OCI-LY3 (cell line): ENCODE results near the gene LAMA4.

Experiments used
- H2AFZ ChIP-seq: fragments of 200-600, 300-600 bp; shearing (Covaris generic); 2 replicates; pipeline ENCODE4 v1.6.0; 2014; ENCODE audit warnings: antibody characterized with exemption, low read depth, low read length
- H3K27ac ChIP-seq: fragments of 200-600, 300-600 bp; sonication (generic); 2 replicates; pipeline ENCODE4 v1.5.1; 2014; ENCODE audit warnings: mild to moderate bottlenecking, low read length, moderate library complexity, mixed read lengths
- H3K27me3 ChIP-seq: fragments of 200-600, 300-600 bp; sonication (generic); 2 replicates; pipeline ENCODE4 v1.6.1; 2014; ENCODE audit warnings: low read depth, low read length, mixed read lengths
- H3K36me3 ChIP-seq: fragments of 200-600, 300-600 bp; sonication (generic); replicated peaks from 2 replicates; pipeline ENCODE3; 2014; ENCODE audit warnings: low read depth, low read length, mixed read lengths
- H3K4me1 ChIP-seq: fragments of 300-600, 200-600 bp; sonication (generic); 2 replicates; pipeline ENCODE4 v1.6.1; 2014; ENCODE audit warnings: low read length, mixed read lengths
- H3K4me2 ChIP-seq: fragments of 200-600, 300-600 bp; sonication (generic); 2 replicates; pipeline ENCODE4 v1.6.1; 2014; ENCODE audit warnings: low read length, mixed read lengths
- H3K4me3 ChIP-seq: fragments of 300-600, 200-600 bp; sonication (generic); 2 replicates; pipeline ENCODE4 v1.5.1; 2014; ENCODE audit warnings: antibody characterized with exemption, mild to moderate bottlenecking, low read length, moderate library complexity
- H3K79me2 ChIP-seq: fragments of 300-600, 200-600 bp; shearing (Covaris generic); 2 replicates; pipeline ENCODE4 v1.6.1; 2014; ENCODE audit warnings: mild to moderate bottlenecking, low read length, mixed read lengths
- H3K9ac ChIP-seq: fragments of 300-600, 200-600 bp; shearing (Covaris generic); 2 replicates; pipeline ENCODE4 v1.6.0; 2014; ENCODE audit warnings: mild to moderate bottlenecking, low read length, moderate library complexity
- H3K9me3 ChIP-seq: fragments of 200-600, 300-600 bp; shearing (Covaris generic); 2 replicates; pipeline ENCODE4 v1.6.1; 2014; ENCODE audit warnings: low read length, mixed read lengths; ENCODE audit not compliant: insufficient read depth
- H4K20me1 ChIP-seq: fragments of 200-600, 300-600 bp; sonication (generic); 2 replicates; pipeline ENCODE4 v1.6.1; 2016; ENCODE audit warnings: low read length, mixed read lengths; ENCODE audit not compliant: insufficient read depth
- CTCF ChIP-seq: fragments of 200-600, 300-600 bp; sonication (generic); IDR thresholded peaks from 2 replicates; pipeline ENCODE4 v1.5.1; 2014; ENCODE audit warnings: antibody characterized with exemption, low read length, low read depth
- EZH2phosphoT487 ChIP-seq: fragments of 200-600 bp; shearing (Covaris generic); IDR thresholded peaks from 2 replicates; pipeline ENCODE4 v1.6.1; 2018; ENCODE audit warnings: antibody characterized with exemption, mixed run types, low read depth

The LAMA4 gene

GRCh38 chr6:112066606-112067005 lies 187.8 kb downstream of the LAMA4 start:
- Histone ChIP-seq H3K4me3 (no peak overlapping the region), H4K20me1 (no peaks in the 10 kb centered on the region), H3K27ac (no peak overlapping the region), H3K79me2 (no peaks in the 10 kb centered on the region), H3K27me3 (no peaks in the 10 kb centered on the region), H3K36me3 (no peaks in the 10 kb centered on the region), H2AFZ (no peak overlapping the region), H3K4me1 (no peaks in the 10 kb centered on the region), H3K9me3 (no peaks in the 10 kb centered on the region), H3K9ac (no peak overlapping the region), H3K4me2 (no peak overlapping the region)
- no peak for TF ChIP-seq EZH2phosphoT487
- no peak for TF ChIP-seq CTCF

- Histone ChIP-seq H2AFZ (no peak overlapping the region), H3K27ac (no peak overlapping the region), H3K4me2 (no peak overlapping the region), H3K9me3 (no peaks in the 10 kb centered on the region), H3K27me3 (no peaks in the 10 kb centered on the region), H3K9ac (no peak overlapping the region), H4K20me1 (no peaks in the 10 kb centered on the region), H3K4me1 (no peaks in the 10 kb centered on the region), H3K79me2 (no peaks in the 10 kb centered on the region), H3K36me3 (no peaks in the 10 kb centered on the region), H3K4me3 (no peak overlapping the region)
- TF ChIP-seq EZH2phosphoT487: no peak
- TF ChIP-seq CTCF: no peak
Measured at GRCh38 chr6:112065426-112065986, 188.9 kb downstream of the LAMA4 start.

GRCh38 chr6:112062966-112063365 lies 191.4 kb downstream of the LAMA4 start:
- no peaks in the 10 kb centered on the region for H3K36me3 ChIP-seq
- H3K9ac ChIP-seq: no peak overlapping the region
- no peaks in the 10 kb centered on the region for H4K20me1 ChIP-seq
- no peak for TF ChIP-seq CTCF
- TF ChIP-seq EZH2phosphoT487: no peak
- no peak overlapping the region for H3K4me2 ChIP-seq
- no peaks in the 10 kb centered on the region for H3K9me3 ChIP-seq
- H3K79me2 ChIP-seq: no peaks in the 10 kb centered on the region
- H3K27ac ChIP-seq: no peak overlapping the region
- no peaks in the 10 kb centered on the region for H3K27me3 ChIP-seq
- H3K4me3 ChIP-seq: no peak overlapping the region
- H2AFZ ChIP-seq: no peak overlapping the region
- H3K4me1 ChIP-seq: no peaks in the 10 kb centered on the region

GRCh38 chr6:112061605-112062004 lies 192.8 kb downstream of the LAMA4 start:
- H3K36me3 ChIP-seq: no peaks in the 10 kb centered on the region
- H3K4me3 ChIP-seq: no peak overlapping the region
- TF ChIP-seq EZH2phosphoT487 (no peak), CTCF (no peak)
- no peaks in the 10 kb centered on the region for H3K4me1 ChIP-seq
- no peaks in the 10 kb centered on the region for H3K79me2 ChIP-seq
- H3K27me3 ChIP-seq: no peaks in the 10 kb centered on the region
- H3K27ac ChIP-seq: no peak overlapping the region
- H4K20me1 ChIP-seq: no peaks in the 10 kb centered on the region
- no peaks in the 10 kb centered on the region for H3K9me3 ChIP-seq
- H2AFZ ChIP-seq: no peak overlapping the region
- no peak overlapping the region for H3K4me2 ChIP-seq
- no peak overlapping the region for H3K9ac ChIP-seq
